ENCODE measurements around the gene TTC4. TPM values are rescaled to one million over a fixed set of nuclear protein-coding genes. Genes with fewer than 3 reads are reported as not detected.

The TTC4 gene
- total and polyA plus RNA-seq, 2 of the 4 experiments (the other 2 are of a cell fraction), result 21.6 to 27.1 TPM

GRCh38 chr1:54716299-54717047 is 812 bp downstream of the TTC4 start (continued):
- TF ChIP-seq CEBPB (IDR thresholded peaks at IDR 0.05; ENCODE audit: low read depth, low read length), result peak; percentile 24; the same call in 1 of the 2 replicates
- TF ChIP-seq RCOR1 (IDR thresholded peaks at IDR 0.05; ENCODE audit: insufficient replicate concordance, low read length), result peak; percentile 83

DNA sequence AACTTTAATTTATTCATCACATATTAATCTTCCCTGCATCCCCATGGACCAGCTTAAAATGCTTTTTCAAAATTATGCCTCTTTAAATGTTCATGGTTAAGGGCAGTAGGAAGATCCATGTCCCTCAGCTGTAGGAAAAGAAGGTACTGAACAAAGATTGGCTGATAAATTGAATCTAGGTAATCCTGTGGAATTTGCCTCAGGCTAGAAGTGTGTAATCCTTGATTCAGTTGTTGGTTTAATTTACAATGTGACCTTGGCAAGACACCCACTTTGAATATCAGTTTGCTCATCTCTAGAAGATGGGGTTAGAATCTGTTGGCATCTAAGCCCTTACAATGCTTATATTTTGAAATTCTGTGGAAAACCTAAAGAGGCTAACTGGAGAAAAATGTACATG is 6.1 kb downstream of the TTC4 start:
- Histone ChIP-seq H2BK5ac (ENCODE audit: low read depth, low read length, poor library complexity, severe bottlenecking) (no peak overlapping the region), H3K36me3 (ENCODE audit: control insufficient read depth, insufficient read depth, low read length) (peaks cover 28% of the 10 kb centered on the region)
- TF ChIP-seq, protein P1, sequence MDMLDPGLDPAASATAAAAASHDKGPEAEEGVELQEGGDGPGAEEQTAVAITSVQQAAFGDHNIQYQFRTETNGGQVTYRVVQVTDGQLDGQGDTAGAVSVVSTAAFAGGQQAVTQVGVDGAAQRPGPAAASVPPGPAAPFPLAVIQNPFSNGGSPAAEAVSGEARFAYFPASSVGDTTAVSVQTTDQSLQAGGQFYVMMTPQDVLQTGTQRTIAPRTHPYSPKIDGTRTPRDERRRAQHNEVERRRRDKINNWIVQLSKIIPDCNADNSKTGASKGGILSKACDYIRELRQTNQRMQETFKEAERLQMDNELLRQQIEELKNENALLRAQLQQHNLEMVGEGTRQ (IDR thresholded peaks at IDR 0.05; ENCODE audit: low read depth, low read length), result no peak
- TF ChIP-seq MAZ (IDR thresholded peaks at IDR 0.05; ENCODE audit: borderline replicate concordance, low read depth, low read length) (no peak), MAFK (IDR thresholded peaks at IDR 0.05; ENCODE audit: low read depth, low read length) (no peak), POLR2A (IDR thresholded peaks at IDR 0.05; ENCODE audit: low read depth, low read length) (no peak), NFE2L2 (IDR thresholded peaks at IDR 0.05; ENCODE audit: low read depth, low read length) (no peak), RFX5 (IDR thresholded peaks at IDR 0.05; ENCODE audit: low read depth, low read length) (no peak), RCOR1 (IDR thresholded peaks at IDR 0.05; ENCODE audit: insufficient replicate concordance, low read length) (no peak), CHD1 (IDR thresholded peaks at IDR 0.05; ENCODE audit: low read depth, low read length) (no peak), CEBPB (IDR thresholded peaks at IDR 0.05; ENCODE audit: low read depth, low read length) (no peak), SMC3 (IDR thresholded peaks at IDR 0.05; ENCODE audit: low read depth, low read length) (no peak), FOS (IDR thresholded peaks at IDR 0.05; ENCODE audit: low read depth, low read length) (no peak), RAD21 (IDR thresholded peaks at IDR 0.05; ENCODE audit: low read length) (no peak), CTCF (conservative IDR thresholded peaks at IDR 0.05; ENCODE audit: low read depth, low read length) (no peak), BHLHE40 (IDR thresholded peaks at IDR 0.05; ENCODE audit: low read depth, low read length) (no peak)

More for the DNA sequence above, 6.1 kb downstream of the TTC4 start:
- Histone ChIP-seq H2BK120ac (ENCODE audit: low read depth, low read length) (no peak overlapping the region), H3K79me1 (ENCODE audit: low read depth in 1 of 2, low read length in 2 of 2) (peaks cover 3 to 18% of the 10 kb centered on the region in 2 experiments), H2AFZ (replicated peaks; ENCODE audit: low read length, poor library complexity) (no peak overlapping the region), H3K4me1 (ENCODE audit: control insufficient read depth, insufficient read depth, low read length) (no peaks in the 10 kb centered on the region), H3K14ac (replicated peaks; ENCODE audit: low read depth, low read length) (no peak overlapping the region), H4K20me1 (ENCODE audit: insufficient read depth, low read length) (no peaks in the 10 kb centered on the region), H2BK15ac (ENCODE audit: low read depth, low read length) (no peak overlapping the region), H4K8ac (ENCODE audit: low read depth in 2 of 2, low read length in 2 of 2) (no peak overlapping the region), H3K27me3 (ENCODE audit: control insufficient read depth, insufficient read depth, low read length) (no peaks in the 10 kb centered on the region), H3K4me2 (ENCODE audit: low read depth, low read length) (no peak overlapping the region), H2AK5ac (ENCODE audit: low read depth, low read length) (no peak overlapping the region), H3K27ac (ENCODE audit: insufficient read depth, low read length) (no peak overlapping the region), H4K91ac (ENCODE audit: insufficient read depth, low read depth, low read length) (no peak overlapping the region), H3K4ac (ENCODE audit: low read depth, low read length) (no peak overlapping the region), H4K5ac (ENCODE audit: low read depth, low read length) (no peak overlapping the region), H3K9me3 (ENCODE audit: control insufficient read depth, insufficient read depth, low read length) (peaks cover 6% of the 10 kb centered on the region), H3K9ac (ENCODE audit: low read depth, low read length) (no peak overlapping the region), H3K56ac (ENCODE audit: extremely low read depth, insufficient read depth, low read length) (no peak overlapping the region), H3K18ac (ENCODE audit: low read depth, low read length) (no peak overlapping the region), H2AK9ac (replicated peaks; ENCODE audit: low read depth, low read length, poor library complexity) (no peak overlapping the region), H3K4me3 (ENCODE audit: insufficient read depth, low read depth, low read length) (no peak overlapping the region), H2BK20ac (ENCODE audit: low read depth, low read length) (no peak overlapping the region), H3K23ac (ENCODE audit: low read depth, low read length) (no peak overlapping the region), H3K9me1 (ENCODE audit: insufficient read depth, low read length) (peaks cover 3% of the 10 kb centered on the region; the same call in 1 of the 2 replicates)
- DNase-seq, result no peak
- no TSS peak for BruUV-seq (replicated peaks)
- ATAC-seq (ENCODE audit: low read depth), result no peak
- in situ Hi-C loops (cut with MboI; ENCODE audit: low sequenced_read_pairs) (no loop called here), dilution Hi-C loops (cut with HindIII; ENCODE audit: low sequenced_read_pairs, unreplicated experiment) (no loop called here), intact Hi-C loops (cut with micrococcal nuclease) (no loop called here)
- ChIA-PET POLR2A (ENCODE audit: unreplicated experiment) (no interaction called here), CTCF (no interaction called here)

Measured in IMR-90 (cell line).